Measurements from ENCODE around the gene SCTR. TPM values are rescaled to one million over a fixed set of nuclear protein-coding genes. Genes with fewer than 3 reads are reported as not detected.

Gene SCTR
- total RNA-seq, 2 donors from 2014 or later = not detected

DNA sequence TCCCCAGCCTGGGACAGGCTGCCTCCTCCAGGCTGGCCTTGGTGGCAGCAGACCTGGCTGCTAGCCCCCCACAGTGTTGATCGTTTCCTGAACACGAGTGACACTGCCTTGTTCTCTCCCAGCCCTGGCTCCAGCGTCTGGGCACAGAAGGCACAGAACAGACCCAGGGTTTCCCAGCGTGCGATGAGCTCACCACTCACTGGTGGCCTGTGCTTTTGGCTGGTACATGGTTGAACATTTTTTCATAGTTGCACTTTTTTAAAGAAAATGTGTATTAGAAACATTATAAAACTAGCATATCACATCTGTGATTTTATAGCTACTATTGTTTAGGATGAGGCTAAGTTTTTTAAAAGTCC, 40.9 kb downstream of the SCTR start:
- H3K27ac Mint-ChIP-seq = no peak overlapping the region
- ATAC-seq = no peak
- no peaks in the 10 kb centered on the region for H3K36me3 Mint-ChIP-seq

DNA sequence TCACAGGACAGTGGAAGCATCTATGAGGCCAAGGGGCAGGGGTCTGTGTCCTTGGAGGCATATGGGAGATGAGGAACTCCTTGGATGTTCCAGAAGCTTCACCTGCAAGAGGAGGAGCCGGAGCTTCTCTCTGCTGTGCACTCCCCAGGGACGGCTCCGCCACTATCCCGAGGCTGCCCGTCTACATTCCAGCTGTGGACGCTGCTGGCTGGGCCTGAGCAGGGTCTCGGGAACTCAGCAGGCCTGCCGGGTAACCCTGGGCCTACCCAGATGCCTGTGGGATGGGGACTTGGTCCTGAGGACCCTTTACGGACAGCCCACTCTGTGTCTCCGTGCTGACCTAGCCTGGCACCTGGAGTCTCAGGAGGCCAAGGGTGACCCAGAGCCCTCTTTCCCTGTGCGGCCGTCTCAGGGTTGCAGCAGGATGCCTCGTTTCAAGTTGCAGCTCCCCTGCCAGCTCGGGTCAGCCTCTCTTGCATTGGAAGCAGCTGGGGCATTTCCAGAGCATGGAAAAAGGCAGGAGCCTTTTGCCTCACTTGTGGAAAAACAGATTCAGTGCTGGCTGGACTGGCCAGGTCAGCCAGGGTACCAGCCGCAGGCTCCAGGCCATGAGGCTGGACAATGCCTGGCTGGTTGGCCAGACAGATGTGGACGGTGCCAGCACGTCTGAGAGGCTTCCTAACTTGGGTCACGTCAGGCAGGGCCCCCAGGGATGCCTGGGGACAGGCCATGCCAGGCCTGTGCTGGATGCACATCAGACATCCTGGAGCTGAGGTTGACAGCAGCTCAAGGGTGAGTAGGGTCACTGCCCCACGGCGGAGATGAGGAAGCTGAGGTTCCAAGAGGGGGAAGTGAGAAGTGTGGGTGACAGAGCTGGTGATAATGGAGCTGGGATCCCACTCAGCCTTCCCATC, 41.5 kb downstream of the SCTR start:
- DNase-seq (ENCODE audit: low spot score in 2 of 2) = no peak
- no peak for ATAC-seq
- no peaks in the 10 kb centered on the region for H3K36me3 Mint-ChIP-seq
- no peak overlapping the region for H3K27ac Mint-ChIP-seq
- no peaks in the 10 kb centered on the region for H3K9me3 Mint-ChIP-seq

More for the DNA sequence above, 40.9 kb downstream of the SCTR start:
- no peak for DNase-seq (ENCODE audit: low spot score in 2 of 2)
- no peaks in the 10 kb centered on the region for H3K9me3 Mint-ChIP-seq

DNA sequence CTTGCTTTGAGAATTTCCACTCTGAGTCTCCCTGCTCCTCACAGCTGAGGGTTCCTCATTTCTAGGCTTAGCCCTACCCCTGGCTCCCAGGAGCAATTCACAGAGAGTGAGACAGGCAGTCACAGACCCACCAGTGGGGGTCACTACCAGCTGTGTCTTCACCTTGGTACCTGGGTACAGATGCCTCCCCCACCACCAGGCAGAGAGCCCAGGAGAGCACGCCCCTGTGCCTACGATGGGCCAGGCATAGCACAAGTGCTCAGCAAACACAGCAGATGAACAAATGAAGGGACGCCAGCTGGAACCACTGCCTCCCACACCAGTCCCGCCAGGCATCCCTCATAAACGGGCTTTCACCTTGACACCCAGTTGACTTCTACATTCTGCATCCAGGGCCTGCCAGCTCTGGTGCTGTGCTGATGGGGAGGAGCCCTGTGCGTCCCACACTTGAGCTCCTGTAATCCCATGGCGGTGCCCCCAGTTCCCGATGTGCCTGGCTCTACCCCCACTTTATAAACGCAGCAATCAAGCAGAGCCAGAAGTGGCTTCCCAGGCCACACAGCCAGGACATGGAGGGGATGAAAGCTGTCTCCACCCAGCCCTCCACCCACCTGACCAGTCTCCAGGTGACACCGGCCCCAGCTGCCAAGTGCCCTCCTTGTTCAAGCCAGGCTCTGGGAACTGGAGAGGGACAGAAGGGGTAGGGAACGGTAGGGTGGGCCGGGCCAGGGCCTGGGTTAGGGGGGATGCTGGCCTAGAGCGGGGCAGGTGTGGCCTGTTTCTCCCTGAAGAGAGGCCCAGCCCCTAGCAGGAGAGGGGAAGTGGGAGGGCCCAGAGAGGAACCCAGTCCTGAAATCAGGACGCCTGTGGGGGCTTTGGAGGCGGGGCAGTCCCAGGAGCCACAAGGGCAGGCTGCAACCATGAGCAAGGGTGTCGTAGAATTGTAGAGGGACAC, 42.5 kb downstream of the SCTR start:
- no peak overlapping the region for H3K27ac Mint-ChIP-seq
- H3K9me3 Mint-ChIP-seq = no peaks in the 10 kb centered on the region
- DNase-seq (ENCODE audit: low spot score in 2 of 2) (no peak), ATAC-seq (no peak)
- no peaks in the 10 kb centered on the region for H3K36me3 Mint-ChIP-seq

DNA sequence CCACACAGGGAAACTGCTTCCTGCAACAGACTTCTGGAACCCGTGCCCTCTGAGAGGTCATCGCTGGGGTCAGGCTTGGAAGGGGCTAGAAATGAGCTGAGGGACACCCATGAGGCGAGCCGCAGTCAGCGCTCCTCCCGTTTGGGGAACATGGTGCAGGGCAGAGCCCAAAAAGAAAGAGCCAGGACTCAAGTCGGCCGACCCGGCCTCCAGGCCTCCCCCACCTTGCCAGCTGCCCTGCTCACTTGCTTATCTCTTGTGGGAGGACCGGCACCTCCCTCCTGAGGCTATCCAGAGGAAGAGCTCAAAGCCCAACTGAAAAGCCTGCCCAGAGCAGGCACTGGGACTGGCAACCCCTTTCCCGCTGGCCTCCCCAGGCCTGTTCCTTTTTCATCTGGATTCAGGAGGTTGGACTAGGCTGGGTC, 43.6 kb downstream of the SCTR start:
- Mint-ChIP-seq H3K27ac (peak overlapping the region in 1 of 2 donors; percentile 44), H3K36me3 (no peaks in the 10 kb centered on the region), H3K9me3 (no peaks in the 10 kb centered on the region)
- no peak for ATAC-seq
- DNase-seq (ENCODE audit: low spot score in 2 of 2) = no peak

DNA sequence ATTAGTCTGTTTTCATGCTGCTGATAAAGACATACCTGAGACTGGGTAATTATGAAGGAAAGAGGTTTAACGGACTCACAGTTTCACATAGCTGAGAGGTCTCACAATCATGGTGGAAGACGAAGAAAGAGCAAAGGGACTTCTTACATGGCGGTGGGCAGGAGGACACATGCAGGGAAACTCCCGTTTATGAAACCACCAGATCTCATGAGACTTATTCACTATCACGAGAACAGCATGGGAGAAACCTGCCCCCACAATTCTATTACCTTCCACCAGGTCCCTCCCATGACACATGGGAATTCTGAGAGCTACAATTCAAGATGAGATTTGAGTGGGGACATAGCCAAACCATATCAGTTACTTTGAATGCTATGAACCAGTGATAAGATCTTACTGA, 44.1 kb downstream of the SCTR start:
- Mint-ChIP-seq H3K36me3 (no peaks in the 10 kb centered on the region), H3K27ac (no peak overlapping the region), H3K9me3 (no peaks in the 10 kb centered on the region)
- no peak for DNase-seq (ENCODE audit: low spot score in 2 of 2)
- ATAC-seq = no peak

DNA sequence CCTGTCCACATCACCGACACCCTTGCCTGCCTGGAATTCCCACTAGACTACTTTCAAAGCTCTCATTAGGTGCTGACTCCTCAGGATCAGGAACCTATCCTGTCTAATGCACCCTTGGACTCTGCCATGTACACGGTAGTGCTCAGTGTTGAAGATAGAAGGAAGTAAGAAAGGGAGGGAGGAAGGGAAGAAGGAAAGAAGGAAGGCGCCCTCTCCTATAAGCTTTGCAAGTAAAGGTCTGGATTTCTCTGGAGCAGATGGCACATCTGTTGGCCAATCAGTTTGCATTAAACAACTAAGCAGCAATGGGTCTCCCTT, 45.3 kb downstream of the SCTR start:
- Mint-ChIP-seq H3K9me3 (no peaks in the 10 kb centered on the region), H3K27ac (no peak overlapping the region), H3K36me3 (no peaks in the 10 kb centered on the region)
- ATAC-seq (no peak), DNase-seq (ENCODE audit: low spot score in 2 of 2) (no peak)

DNA sequence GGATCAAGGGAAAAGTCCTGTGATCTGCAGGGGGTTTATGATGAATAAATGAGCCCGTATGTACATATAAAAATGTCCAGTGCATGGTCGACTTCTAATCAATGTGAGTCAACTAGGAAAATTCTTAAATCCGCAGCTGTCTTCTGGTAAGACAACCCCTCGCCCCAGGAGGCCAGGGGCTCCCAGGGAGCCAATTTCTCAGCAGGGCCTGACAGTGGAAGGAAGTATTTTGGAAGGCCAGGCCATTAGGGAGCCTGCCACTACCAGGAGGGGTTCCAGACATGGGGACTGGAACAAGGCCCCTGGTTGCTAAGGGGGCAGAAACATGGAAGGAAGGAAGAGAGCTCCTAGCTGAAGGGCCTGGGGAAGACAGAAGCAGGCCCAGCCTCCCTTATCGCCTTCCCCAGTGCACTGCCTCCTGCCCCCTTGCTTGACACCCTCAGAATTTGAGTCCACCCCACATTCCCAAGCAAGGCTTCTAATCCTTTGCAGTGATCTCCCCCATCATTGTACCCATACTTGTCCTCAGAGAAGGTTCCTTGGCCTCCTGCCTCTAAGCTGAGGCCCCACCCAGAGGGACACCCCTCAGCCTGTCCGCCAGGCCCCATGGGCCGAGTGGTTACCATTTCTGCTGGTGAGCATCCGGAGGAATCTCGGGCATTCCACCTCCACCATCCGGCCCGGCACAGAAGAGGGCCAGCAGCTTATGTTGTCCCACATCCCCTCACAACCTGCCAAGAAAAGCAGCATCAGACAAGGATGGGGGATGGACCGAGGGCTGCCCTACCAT, 45.9 kb downstream of the SCTR start:
- Mint-ChIP-seq H3K9me3 (no peaks in the 10 kb centered on the region), H3K36me3 (no peaks in the 10 kb centered on the region), H3K27ac (no peak overlapping the region)
- ATAC-seq = no peak
- DNase-seq (ENCODE audit: low spot score in 2 of 2) = no peak

DNA sequence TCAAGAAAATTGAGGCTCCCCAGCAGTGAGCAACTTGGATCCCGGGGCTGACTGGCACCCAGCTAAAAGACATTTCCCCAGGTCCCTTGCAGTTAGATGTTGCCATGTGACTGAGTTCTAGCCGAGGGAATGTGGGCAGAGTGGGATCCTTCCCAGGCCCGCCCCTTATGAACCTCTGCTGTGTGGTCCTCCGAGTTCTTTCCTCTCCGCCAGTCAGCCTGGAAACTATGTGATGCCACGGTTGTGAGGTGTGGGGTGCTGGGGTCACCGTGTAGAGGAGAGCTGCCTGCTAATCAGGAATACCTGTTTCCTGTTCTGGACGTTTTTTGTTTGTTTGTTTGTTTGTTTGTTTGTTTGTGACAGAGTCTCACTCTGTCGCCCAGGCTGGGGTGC, 47.2 kb downstream of the SCTR start:
- ATAC-seq (no peak), DNase-seq (ENCODE audit: low spot score in 2 of 2) (no peak)
- no peak overlapping the region for H3K27ac Mint-ChIP-seq
- no peaks in the 10 kb centered on the region for H3K36me3 Mint-ChIP-seq
- H3K9me3 Mint-ChIP-seq = no peaks in the 10 kb centered on the region

DNA sequence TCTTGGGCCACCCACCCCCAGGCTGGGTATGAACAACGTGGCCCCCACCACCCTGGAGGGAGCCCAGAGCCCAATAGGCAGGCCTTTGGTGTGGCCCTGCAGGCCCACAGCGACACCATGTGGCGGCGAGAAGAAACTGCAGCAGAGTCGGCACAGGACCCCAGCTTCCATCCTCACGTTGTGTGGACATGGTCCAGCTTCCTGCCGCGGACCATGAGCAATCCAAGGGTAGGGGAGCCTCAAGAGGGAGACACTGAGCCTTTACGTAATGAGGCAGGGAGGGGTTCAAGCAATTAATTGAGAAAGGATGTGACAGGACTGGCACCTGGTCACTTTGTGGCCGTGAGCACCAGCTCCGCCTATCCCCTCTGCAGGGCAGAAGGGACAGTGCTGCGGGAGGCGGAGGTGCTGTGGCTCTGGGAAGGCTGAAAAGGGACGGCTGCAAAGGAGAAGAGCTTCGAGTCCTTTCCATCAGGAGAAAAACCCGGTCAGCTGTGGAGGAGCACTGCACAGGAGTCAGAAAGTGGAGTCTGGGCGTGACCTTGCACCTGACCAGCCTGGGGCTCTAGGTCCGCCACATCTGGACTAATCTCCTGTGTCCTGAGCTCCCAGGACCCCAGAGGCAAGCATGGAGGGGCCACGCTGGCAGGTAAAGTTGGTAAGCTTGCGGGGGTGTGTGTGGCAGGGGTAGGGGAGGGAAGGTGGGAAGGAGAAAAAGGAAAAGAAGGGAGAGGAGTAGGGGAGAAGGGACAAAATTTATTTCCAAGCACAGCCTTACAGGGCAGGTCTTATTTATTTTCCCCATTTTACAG, 47.8 kb downstream of the SCTR start:
- Mint-ChIP-seq H3K36me3 (no peaks in the 10 kb centered on the region), H3K27ac (no peak overlapping the region), H3K9me3 (no peaks in the 10 kb centered on the region)
- ATAC-seq = peak; percentile 69 to 79
- peak in 1 of 2 donors; percentile 41 for DNase-seq (ENCODE audit: low spot score in 2 of 2)

DNA sequence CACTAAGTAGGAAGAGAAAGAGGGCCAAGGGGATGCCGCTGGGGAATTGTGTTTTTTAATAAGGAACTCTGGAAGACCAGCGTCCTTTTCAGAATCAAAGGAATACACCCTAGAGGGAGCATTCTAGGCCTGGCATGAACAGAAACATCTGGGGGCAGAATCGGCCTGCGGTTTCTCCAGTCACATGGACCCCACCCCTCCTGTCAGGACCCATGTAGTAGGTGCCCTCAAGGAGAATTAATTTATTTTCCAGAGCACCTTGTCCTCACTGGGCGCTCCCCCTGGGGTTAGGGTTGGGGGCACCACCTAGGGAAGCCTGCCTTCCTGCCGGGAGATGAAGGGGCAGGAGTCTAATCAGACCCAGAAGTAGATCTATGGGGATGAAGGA, 48.4 kb downstream of the SCTR start:
- Mint-ChIP-seq H3K9me3 (no peaks in the 10 kb centered on the region), H3K36me3 (no peaks in the 10 kb centered on the region), H3K27ac (no peak overlapping the region)
- DNase-seq (ENCODE audit: low spot score in 2 of 2) = no peak
- ATAC-seq = no peak

DNA sequence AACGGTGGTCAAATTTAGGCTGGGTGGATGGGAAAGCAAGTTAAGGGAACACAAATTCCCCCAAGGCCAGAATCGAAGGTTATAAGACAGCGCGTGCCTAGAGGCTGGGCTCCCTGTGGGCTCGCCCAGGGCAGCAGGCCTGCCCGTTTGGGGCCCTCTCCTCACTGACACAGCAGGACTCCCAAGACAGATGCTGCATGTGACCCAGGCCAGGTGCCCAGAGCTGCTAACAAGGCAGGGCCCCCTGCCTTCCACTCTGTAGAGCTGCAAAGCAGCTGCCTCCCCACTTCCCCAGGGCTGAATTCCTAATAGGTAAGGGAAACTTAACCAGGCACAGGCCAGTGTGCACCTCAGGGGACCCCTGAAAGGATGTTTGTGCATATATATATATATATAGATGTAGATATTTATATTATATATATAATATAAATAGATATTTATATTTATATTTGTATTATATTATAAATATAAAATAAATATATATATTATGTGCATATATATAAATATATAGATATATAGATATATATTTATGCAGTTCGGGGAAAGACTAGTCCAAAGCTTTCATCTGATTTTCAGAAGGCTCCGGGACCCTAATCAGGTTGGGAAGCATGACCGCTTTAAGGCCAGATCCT, 48.9 kb downstream of the SCTR start:
- Mint-ChIP-seq H3K27ac (no peak overlapping the region), H3K36me3 (no peaks in the 10 kb centered on the region), H3K9me3 (no peaks in the 10 kb centered on the region)
- DNase-seq (ENCODE audit: low spot score in 2 of 2) (no peak), ATAC-seq (no peak)

DNA sequence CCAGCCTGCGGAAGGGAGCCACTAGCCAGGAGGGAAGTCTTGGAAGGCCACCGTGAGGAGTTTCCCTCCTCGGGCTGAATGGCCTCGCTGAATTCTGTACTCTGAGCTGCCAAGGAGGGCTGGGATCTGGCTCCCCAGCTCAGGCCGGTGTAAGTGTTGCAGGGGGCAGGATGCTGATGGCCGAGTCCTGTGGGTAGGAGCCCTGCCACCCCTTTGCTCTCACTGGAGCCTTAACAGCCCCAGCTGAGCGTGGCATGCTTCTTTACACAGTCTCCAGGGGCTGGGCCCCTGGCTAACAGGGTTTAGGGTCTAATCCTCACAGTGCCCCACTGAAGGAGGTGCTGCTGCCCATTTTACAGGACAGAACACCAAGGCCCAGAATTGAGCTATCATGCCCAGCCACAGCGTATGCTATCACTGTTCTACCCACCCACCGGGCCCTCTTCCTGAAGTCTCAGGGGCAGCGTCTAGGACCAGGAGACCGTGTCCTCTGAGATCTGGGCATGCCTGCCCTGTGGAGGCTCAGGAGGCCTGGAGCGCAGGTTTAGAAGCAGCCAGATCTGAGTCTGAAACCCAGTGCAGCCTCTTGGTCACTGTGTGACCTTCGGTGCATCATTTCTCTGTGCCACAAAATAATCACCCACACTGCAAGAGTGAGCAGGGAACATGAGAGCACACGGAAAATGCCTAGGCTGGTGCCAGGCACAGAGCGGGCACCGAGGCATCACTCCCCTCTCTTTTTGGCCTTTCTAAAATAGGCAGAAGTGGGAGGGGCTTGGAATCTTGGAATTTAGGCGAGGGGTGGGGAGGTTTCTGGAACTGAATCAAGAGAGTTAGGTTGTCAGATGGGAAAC, 49.7 kb downstream of the SCTR start:
- DNase-seq (ENCODE audit: low spot score in 2 of 2) = no peak
- no peaks in the 10 kb centered on the region for H3K36me3 Mint-ChIP-seq
- no peak for ATAC-seq
- H3K27ac Mint-ChIP-seq = no peak overlapping the region
- H3K9me3 Mint-ChIP-seq = no peaks in the 10 kb centered on the region

DNA sequence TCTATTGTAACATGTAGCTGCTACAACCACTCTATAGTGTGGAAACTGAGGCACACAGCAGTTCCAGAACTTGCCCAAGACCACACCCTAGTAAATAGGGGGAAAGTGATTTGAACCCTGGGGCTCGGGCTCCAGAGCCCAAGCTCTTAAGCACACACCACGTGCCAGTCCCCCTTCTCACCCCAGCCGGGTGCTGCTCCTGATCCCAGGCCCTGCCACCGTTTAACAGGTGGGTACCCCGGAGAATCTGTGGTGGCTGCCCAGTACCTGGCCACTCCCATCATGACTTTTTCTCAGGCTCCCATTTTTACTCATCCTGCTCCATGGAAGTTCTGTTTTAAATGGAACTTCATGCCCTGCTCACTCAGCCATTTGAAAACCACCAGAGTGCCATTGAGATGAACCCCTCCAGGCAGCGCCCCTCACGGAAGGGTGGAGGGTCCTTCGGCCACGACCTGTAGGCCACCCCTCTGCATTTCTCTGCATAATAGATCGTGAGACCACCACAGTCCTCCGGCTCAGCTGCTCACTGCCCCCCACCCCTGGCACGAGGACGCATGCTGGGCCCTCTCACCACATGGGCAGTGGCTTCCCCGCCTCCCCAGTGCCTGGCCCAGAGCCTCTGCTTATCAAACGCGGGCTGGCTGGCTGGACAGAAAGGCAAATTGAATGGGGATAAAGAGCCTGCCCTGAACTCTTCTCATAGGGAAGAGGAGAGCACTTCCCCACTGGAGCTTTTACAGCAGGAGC, 50.5 kb downstream of the SCTR start:
- no peak for ATAC-seq
- DNase-seq (ENCODE audit: low spot score in 2 of 2) = no peak
- no peak overlapping the region for H3K27ac Mint-ChIP-seq

DNA sequence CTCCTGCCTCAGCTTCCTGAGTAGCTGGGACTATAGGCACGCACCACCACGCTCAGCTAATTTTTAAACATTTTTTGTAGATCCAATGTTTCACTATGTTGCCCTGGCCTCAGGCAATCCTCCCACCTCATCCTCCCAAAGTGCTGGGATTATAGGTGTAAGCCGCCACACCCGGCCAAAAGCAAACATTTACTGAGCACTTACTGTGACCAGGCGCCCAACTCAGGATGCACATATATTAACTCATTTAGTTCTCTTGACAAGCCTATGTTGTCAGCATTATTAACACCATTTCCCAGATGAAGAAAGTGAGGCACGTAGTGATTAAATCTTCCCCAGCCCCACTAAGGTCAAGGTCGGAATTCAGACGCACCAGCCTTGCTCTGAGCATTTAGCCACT, 51.5 kb downstream of the SCTR start:
- DNase-seq (ENCODE audit: low spot score in 2 of 2) = no peak
- H3K36me3 Mint-ChIP-seq = no peaks in the 10 kb centered on the region

More for the DNA sequence above, 50.5 kb downstream of the SCTR start:
- no peaks in the 10 kb centered on the region for H3K36me3 Mint-ChIP-seq
- H3K9me3 Mint-ChIP-seq = no peaks in the 10 kb centered on the region

More for the DNA sequence above, 51.5 kb downstream of the SCTR start:
- Mint-ChIP-seq H3K9me3 (no peaks in the 10 kb centered on the region), H3K27ac (no peak overlapping the region)
- ATAC-seq = no peak

Data from activated naive CD4-positive, alpha-beta T cell treated with anti-CD3 and anti-CD28 coated beads, Interleukin-2, amount 50 U/mL, for 72 hours (primary cell).